Epithelial cell of esophagus (primary cell): ENCODE results near the gene LIN28B.

Source experiments
- DNase-seq: peaks from one replicate; pipeline ENCODE4 v3.0.0; 2010; ENCODE audit warnings: low read depth
- H3K4me3 ChIP-seq: 2 replicates; pipeline ENCODE4 v1.5.1; 2011; ENCODE audit warnings: mild to moderate bottlenecking, low read length, control low read depth
- CTCF ChIP-seq: IDR thresholded peaks from 2 replicates; pipeline ENCODE4 v1.5.1; 2011; ENCODE audit warnings: low read depth, mild to moderate bottlenecking, low read length, control low read depth, inconsistent platforms; ENCODE audit not compliant: insufficient read depth; ENCODE audit errors: missing control alignments

LIN28B gene

GRCh38 chr6:105109955-105110895 lies 153.3 kb downstream of the LIN28B start:
- no peak for TF ChIP-seq CTCF
- no peak for DNase-seq
- H3K4me3 ChIP-seq: no peak overlapping the region

GRCh38 chr6:105111105-105111504 lies 154.2 kb downstream of the LIN28B start:
- no peak for TF ChIP-seq CTCF
- H3K4me3 ChIP-seq: no peak overlapping the region
- no peak for DNase-seq

GRCh38 chr6:105111871-105112270 lies 155.0 kb downstream of the LIN28B start:
- no peak for DNase-seq
- no peak overlapping the region for H3K4me3 ChIP-seq
- TF ChIP-seq CTCF: no peak

GRCh38 chr6:105112577-105112976 lies 155.7 kb downstream of the LIN28B start:
- TF ChIP-seq CTCF: peak; percentile 10
- peak; percentile 9 for DNase-seq
- no peak overlapping the region for H3K4me3 ChIP-seq

DNA sequence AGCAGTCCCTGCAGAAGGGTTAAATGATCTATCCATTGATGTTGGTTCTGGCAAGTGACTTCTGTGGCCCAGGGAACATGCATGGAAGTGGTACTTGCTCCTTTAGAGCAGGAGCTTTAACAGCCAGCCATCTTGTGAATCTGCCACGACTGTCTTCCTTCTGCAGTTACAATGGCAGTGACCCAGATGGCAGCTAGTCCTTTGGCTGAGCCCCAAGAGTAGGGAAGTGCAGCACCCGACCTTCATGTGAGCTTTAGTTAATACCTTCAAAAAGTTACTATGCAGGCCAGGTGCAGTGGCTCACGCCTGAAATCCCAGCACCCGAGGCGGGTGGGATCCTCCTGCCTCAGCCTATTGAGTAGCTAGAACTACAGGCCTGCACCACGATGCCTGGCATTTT lies 156.5 kb downstream of the LIN28B start:
- DNase-seq: no peak
- TF ChIP-seq CTCF: no peak
- no peak overlapping the region for H3K4me3 ChIP-seq

DNA sequence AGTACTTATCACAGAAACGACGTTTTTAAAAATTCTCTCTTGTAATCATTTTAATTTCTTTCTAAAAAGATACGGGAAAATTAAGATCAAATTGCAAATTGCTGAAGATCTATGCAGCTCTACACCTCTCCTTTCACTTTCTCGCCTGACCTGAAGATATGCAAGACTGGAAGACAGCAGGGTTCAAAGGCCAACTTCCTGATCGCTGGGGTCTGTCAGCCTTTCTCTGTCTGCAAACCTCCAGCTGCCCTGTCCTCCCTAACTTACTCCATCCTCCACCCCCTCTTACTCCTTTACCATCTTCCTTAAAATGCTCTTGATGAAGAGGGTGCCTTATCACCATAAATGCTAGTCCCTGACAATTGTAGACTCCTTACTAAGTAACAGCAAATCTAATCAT lies 159.2 kb downstream of the LIN28B start:
- TF ChIP-seq CTCF: no peak
- DNase-seq: no peak
- no peak overlapping the region for H3K4me3 ChIP-seq

GRCh38 chr6:105120570-105120969 lies 163.7 kb downstream of the LIN28B start:
- TF ChIP-seq CTCF: no peak
- DNase-seq: no peak
- no peak overlapping the region for H3K4me3 ChIP-seq
